Keratinocyte (primary cell): ENCODE measurements around the gene PLCL1. TPM values are rescaled to one million over a fixed set of nuclear protein-coding genes. Genes with fewer than 3 reads are reported as not detected.

Experiments
- DNase-seq: peaks from one replicate; pipeline ENCODE4 v3.0.0-alpha.2; 2011; ENCODE audit warnings: low read depth, missing footprints, low spot score
- FAIRE-seq: peaks from 2 replicates; lab custom pipeline; 2011; peaks lifted over from hg19 to GRCh38; lab: Jason Lieb, UNC
- H2AFZ ChIP-seq: 2 replicates; pipeline ENCODE4 v1.6.0; 2012; ENCODE audit warnings: low read length, control low read depth, inconsistent platforms; ENCODE audit not compliant: control insufficient read depth
- H3K27ac ChIP-seq: 2 replicates; pipeline ENCODE4 v1.5.1; 2011; ENCODE audit warnings: low read length; ENCODE audit not compliant: control insufficient read depth, insufficient read depth
- H3K27me3 ChIP-seq: 3 replicates; pipeline ENCODE4 v1.6.0; 2011; ENCODE audit warnings: low read length; ENCODE audit not compliant: control insufficient read depth, insufficient read depth; ENCODE audit errors: extremely low read depth
- H3K36me3 ChIP-seq, 2 experiments: 2 replicates in 1 of 2; 3 replicates in 1 of 2; pipeline ENCODE4 v1.5.1; 2011; ENCODE audit warnings: low read length in 2 of 2, mild to moderate bottlenecking in 1 of 2; ENCODE audit not compliant: control insufficient read depth in 2 of 2, insufficient read depth in 2 of 2; ENCODE audit errors: extremely low read depth in 1 of 2
- H3K4me1 ChIP-seq: 3 replicates; pipeline ENCODE4 v1.5.1; 2011; ENCODE audit warnings: low read length; ENCODE audit not compliant: control insufficient read depth, insufficient read depth; ENCODE audit errors: extremely low read depth
- H3K4me2 ChIP-seq: 3 replicates; pipeline ENCODE4 v1.6.0; 2011; ENCODE audit warnings: low read depth, low read length; ENCODE audit not compliant: control insufficient read depth, insufficient read depth; ENCODE audit errors: extremely low read depth
- H3K4me3 ChIP-seq, 3 experiments: fragments of 200-600 bp in 1 of 3; sonication (generic) in 1 of 3; 2 replicates in 2 of 3; 3 replicates in 1 of 3; pipeline ENCODE4 v1.5.1; 2011 to 2016; ENCODE audit warnings: low read length in 3 of 3, mild to moderate bottlenecking in 3 of 3, control low read depth in 2 of 3, inconsistent platforms in 1 of 3, low read depth in 1 of 3, mixed read lengths in 1 of 3, mixed run types in 1 of 3, moderate library complexity in 1 of 3; ENCODE audit not compliant: control insufficient read depth in 2 of 3, insufficient read depth in 2 of 3; ENCODE audit errors: extremely low read depth in 1 of 3
- H3K79me2 ChIP-seq: 2 replicates; pipeline ENCODE4 v1.6.0; 2012; ENCODE audit warnings: low read length; ENCODE audit not compliant: control insufficient read depth, insufficient read depth
- H3K9ac ChIP-seq: 3 replicates; pipeline ENCODE4 v1.6.0; 2011; ENCODE audit warnings: low read length; ENCODE audit not compliant: control insufficient read depth, insufficient read depth; ENCODE audit errors: extremely low read depth
- H3K9me1 ChIP-seq: 3 replicates; pipeline ENCODE4 v1.6.0; 2011; ENCODE audit warnings: low read length; ENCODE audit not compliant: control insufficient read depth, insufficient read depth; ENCODE audit errors: extremely low read depth
- H3K9me3 ChIP-seq: 2 replicates; pipeline ENCODE4 v1.5.1; 2012; ENCODE audit warnings: low read depth, low read length; ENCODE audit not compliant: control insufficient read depth
- H4K20me1 ChIP-seq: 3 replicates; pipeline ENCODE4 v1.6.0; 2011; ENCODE audit warnings: low read length; ENCODE audit not compliant: control insufficient read depth, insufficient read depth; ENCODE audit errors: extremely low read depth
- EZH2 ChIP-seq: IDR thresholded peaks from one replicate; pipeline ENCODE4 v1.6.1; 2012; ENCODE audit warnings: inconsistent platforms, mild to moderate bottlenecking, low read length, moderate library complexity
- dilution Hi-C: fragments of 300-500 bp; cut with MboI; formaldehyde crosslinking; loops from one replicate; pipeline ENCODE4 v1.7.0; 2020; ENCODE audit warnings: low sequenced_read_pairs; ENCODE audit not compliant: extremely low pct_ligation_motif_present
- polyA plus RNA-seq, 5 experiments: library from polyadenylated mRNA; depleted of rRNA in 3 of 5; stranded (reverse) in 3 of 5; stranded (forward) in 1 of 5; unstranded in 1 of 5; fragments of >200 nt; gene quantifications; 1 replicate in 1 of 5; 2 replicates in 3 of 5; 3 replicates in 1 of 5; pipeline versions ENCODE4 v1.2.1 to v1.2.3, GENCODE V29; 2011 to 2012; ENCODE audit warnings: missing spikeins in 2 of 5, low read depth in 1 of 5, low replicate concordance in 1 of 5
- TF ChIP-seq, protein P1 (sequence below), 3 experiments: IDR thresholded peaks in 1 of 3; conservative IDR thresholded peaks in 1 of 3; optimal IDR thresholded peaks in 1 of 3; 2 replicates in 2 of 3; 3 replicates in 1 of 3; pipeline versions ENCODE3 to v1.5.1; 2011; ENCODE audit warnings: low read length in 3 of 3, mild to moderate bottlenecking in 3 of 3, moderate library complexity in 2 of 3, control low read depth in 1 of 3, inconsistent platforms in 1 of 3; ENCODE audit not compliant: insufficient read depth in 2 of 3; ENCODE audit errors: extremely low read depth in 1 of 3

Gene PLCL1
- polyA plus RNA-seq, 1 donor (not counting 4 experiments of a cell fraction or from before 2014, with no cell fraction given), result 0.01 TPM

DNA sequence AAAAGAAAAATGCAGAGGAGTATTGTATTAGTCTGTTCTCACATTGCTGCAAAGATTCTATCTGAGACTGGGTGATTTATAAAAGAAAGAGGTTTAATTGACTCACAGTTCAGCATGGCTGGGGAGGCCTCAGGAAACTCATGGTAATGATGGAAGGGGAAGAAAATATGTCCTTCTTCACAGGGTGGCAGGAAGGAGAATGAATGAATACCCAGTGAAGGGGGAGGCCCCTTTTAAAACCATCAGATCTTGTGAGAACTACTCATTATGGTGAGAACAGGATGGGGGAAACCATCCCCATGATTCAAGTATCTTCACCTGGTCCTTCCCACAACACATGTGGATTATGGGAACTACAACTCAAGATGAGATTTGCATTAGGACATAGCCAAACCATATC, 9.1 kb upstream of the PLCL1 start:
- no peak overlapping the region for H3K27ac ChIP-seq
- no peaks in the 10 kb centered on the region for H4K20me1 ChIP-seq
- H3K9me1 ChIP-seq, result no peaks in the 10 kb centered on the region
- H3K4me3 ChIP-seq, result no peak overlapping the region
- dilution Hi-C loops, result no loop called here
- H3K9ac ChIP-seq, result no peak overlapping the region
- DNase-seq (no peak), FAIRE-seq (no peak)
- TF ChIP-seq, protein P1, sequence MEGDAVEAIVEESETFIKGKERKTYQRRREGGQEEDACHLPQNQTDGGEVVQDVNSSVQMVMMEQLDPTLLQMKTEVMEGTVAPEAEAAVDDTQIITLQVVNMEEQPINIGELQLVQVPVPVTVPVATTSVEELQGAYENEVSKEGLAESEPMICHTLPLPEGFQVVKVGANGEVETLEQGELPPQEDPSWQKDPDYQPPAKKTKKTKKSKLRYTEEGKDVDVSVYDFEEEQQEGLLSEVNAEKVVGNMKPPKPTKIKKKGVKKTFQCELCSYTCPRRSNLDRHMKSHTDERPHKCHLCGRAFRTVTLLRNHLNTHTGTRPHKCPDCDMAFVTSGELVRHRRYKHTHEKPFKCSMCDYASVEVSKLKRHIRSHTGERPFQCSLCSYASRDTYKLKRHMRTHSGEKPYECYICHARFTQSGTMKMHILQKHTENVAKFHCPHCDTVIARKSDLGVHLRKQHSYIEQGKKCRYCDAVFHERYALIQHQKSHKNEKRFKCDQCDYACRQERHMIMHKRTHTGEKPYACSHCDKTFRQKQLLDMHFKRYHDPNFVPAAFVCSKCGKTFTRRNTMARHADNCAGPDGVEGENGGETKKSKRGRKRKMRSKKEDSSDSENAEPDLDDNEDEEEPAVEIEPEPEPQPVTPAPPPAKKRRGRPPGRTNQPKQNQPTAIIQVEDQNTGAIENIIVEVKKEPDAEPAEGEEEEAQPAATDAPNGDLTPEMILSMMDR (optimal IDR thresholded peaks at IDR 0.05 in 1 of 3, IDR thresholded peaks at IDR 0.05 in 1 of 3, conservative IDR thresholded peaks at IDR 0.05 in 1 of 3; ENCODE audit: extremely low read depth in 1 of 3, insufficient read depth in 2 of 3, low read length in 3 of 3), result no peak
- TF ChIP-seq EZH2, result no peak
- no peaks in the 10 kb centered on the region for H3K27me3 ChIP-seq
- H2AFZ ChIP-seq, result no peak overlapping the region
- H3K4me2 ChIP-seq, result no peak overlapping the region
- H3K4me1 ChIP-seq, result no peaks in the 10 kb centered on the region
- H3K9me3 ChIP-seq, result no peaks in the 10 kb centered on the region
- H3K79me2 ChIP-seq, result no peaks in the 10 kb centered on the region
- H3K36me3 ChIP-seq, result no peaks in the 10 kb centered on the region

DNA sequence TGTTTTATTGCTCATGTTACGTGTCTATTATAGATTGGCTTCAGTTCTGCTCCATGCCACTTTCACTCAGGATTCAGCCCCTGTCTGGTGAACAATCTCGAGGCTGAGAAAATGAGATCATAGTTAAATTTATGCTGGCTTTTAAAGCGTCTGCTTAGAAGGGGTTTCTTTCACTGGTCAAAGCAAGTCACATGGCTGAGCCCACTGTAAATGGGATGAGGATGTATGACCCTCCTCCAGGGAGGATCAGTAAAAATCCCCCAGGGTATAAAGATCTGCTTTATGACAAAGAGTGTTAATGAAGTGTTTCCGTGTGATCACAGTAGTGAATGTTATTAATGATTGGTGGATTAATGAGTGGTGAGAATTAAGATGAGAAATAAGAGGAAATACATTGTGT, 6.2 kb upstream of the PLCL1 start:
- Histone ChIP-seq H3K9me1 (no peaks in the 10 kb centered on the region), H3K4me1 (no peaks in the 10 kb centered on the region), H3K27ac (no peak overlapping the region), H3K36me3 (no peaks in the 10 kb centered on the region), H3K9me3 (no peaks in the 10 kb centered on the region), H2AFZ (no peak overlapping the region), H4K20me1 (no peaks in the 10 kb centered on the region), H3K79me2 (no peaks in the 10 kb centered on the region), H3K27me3 (no peaks in the 10 kb centered on the region), H3K4me3 (no peak overlapping the region), H3K4me2 (no peak overlapping the region), H3K9ac (no peak overlapping the region)
- dilution Hi-C loops, result no loop called here
- DNase-seq, result no peak
- no peak for TF ChIP-seq EZH2
- TF ChIP-seq, protein P1 (optimal IDR thresholded peaks at IDR 0.05 in 1 of 3, IDR thresholded peaks at IDR 0.05 in 1 of 3, conservative IDR thresholded peaks at IDR 0.05 in 1 of 3; ENCODE audit: extremely low read depth in 1 of 3, insufficient read depth in 2 of 3, low read length in 3 of 3), result no peak
- no peak for FAIRE-seq
